Neural cell (in vitro differentiated cells): ENCODE measurements around the gene TRPM3. TPM values are rescaled to one million over a fixed set of nuclear protein-coding genes. Genes with fewer than 3 reads are reported as not detected.

Experiments
- H2AFZ ChIP-seq: fragments of 200-600, 300-800 bp; sonication (generic), shearing (Covaris generic); 2 replicates; pipeline ENCODE4 v1.6.0; 2014; ENCODE audit warnings: low read depth, mild to moderate bottlenecking, antibody characterized with exemption, low read length, moderate library complexity
- H3F3A ChIP-seq: fragments of 200-600 bp; shearing (Covaris generic); 2 replicates; pipeline ENCODE4 v1.6.1; 2016; ENCODE audit warnings: mild to moderate bottlenecking, moderate library complexity, mixed read lengths, antibody characterized with exemption, low read length; ENCODE audit not compliant: insufficient read depth, poor library complexity, severe bottlenecking
- H3K27ac ChIP-seq: fragments of 200-600, 300-800 bp; sonication (generic), shearing (Covaris generic); 2 replicates; pipeline ENCODE4 v1.5.1; 2014; ENCODE audit warnings: mild to moderate bottlenecking, low read length, moderate library complexity
- H3K27me3 ChIP-seq: fragments of 300-800, 200-600 bp; sonication (generic), shearing (Covaris generic); 2 replicates; pipeline ENCODE4 v1.6.0; 2014; ENCODE audit warnings: mild to moderate bottlenecking, low read depth, low read length, moderate library complexity; ENCODE audit not compliant: insufficient read depth
- H3K36me3 ChIP-seq: fragments of 300-800, 200-600 bp; sonication (generic), shearing (Covaris generic); 2 replicates; pipeline ENCODE4 v1.5.1; 2014; ENCODE audit warnings: mild to moderate bottlenecking, antibody characterized with exemption, low read length, moderate library complexity; ENCODE audit not compliant: insufficient read depth
- H3K4me2 ChIP-seq: fragments of 300-800, 200-600 bp; sonication (generic), shearing (Covaris generic); 2 replicates; pipeline ENCODE4 v1.6.0; 2014; ENCODE audit warnings: mild to moderate bottlenecking, low read length
- H3K4me3 ChIP-seq: fragments of 300-800, 200-600 bp; sonication (generic), shearing (Covaris generic); 2 replicates; pipeline ENCODE4 v1.5.1; 2014; ENCODE audit warnings: mild to moderate bottlenecking, low read length, moderate library complexity
- H3K79me2 ChIP-seq: fragments of 200-600 bp; shearing (Covaris generic); replicated peaks from 2 replicates; pipeline ENCODE4 v1.6.0; 2014; ENCODE audit warnings: mild to moderate bottlenecking, low read length, moderate library complexity; ENCODE audit not compliant: insufficient read depth
- H3K9ac ChIP-seq: fragments of 300-800, 200-600 bp; sonication (generic), shearing (Covaris generic); 2 replicates; pipeline ENCODE4 v1.6.1; 2016; ENCODE audit warnings: mild to moderate bottlenecking, low read length, mixed read lengths
- H3K9me2 ChIP-seq: fragments of 200-600 bp; shearing (Covaris generic); 2 replicates; pipeline ENCODE4 v1.6.1; 2016; ENCODE audit warnings: mild to moderate bottlenecking, low read length, mixed read lengths; ENCODE audit not compliant: insufficient read depth
- H3K9me3 ChIP-seq: fragments of 200-600, 300-800 bp; sonication (generic), shearing (Covaris generic); 2 replicates; pipeline ENCODE4 v1.6.1; 2016; ENCODE audit warnings: mild to moderate bottlenecking, mixed run types, low read length, moderate library complexity, mixed read lengths
- H4K20me1 ChIP-seq: fragments of 200-600 bp; shearing (Covaris generic); 2 replicates; pipeline ENCODE4 v1.6.1; 2016; ENCODE audit warnings: mild to moderate bottlenecking, mixed run types; ENCODE audit not compliant: insufficient read depth
- EP300 ChIP-seq: fragments of 450-650 bp; conservative IDR thresholded peaks from 2 replicates; pipeline ENCODE4 v1.6.1; 2014; ENCODE audit warnings: antibody characterized with exemption, mild to moderate bottlenecking, moderate library complexity; ENCODE audit not compliant: poor library complexity, severe bottlenecking
- EZH2 ChIP-seq: fragments of 200-600, 300-800 bp; shearing (Covaris generic), sonication (generic); IDR thresholded peaks from 2 replicates; pipeline ENCODE4 v1.6.1; 2014; ENCODE audit warnings: antibody characterized with exemption, low read length, borderline replicate concordance, mild to moderate bottlenecking; ENCODE audit not compliant: insufficient read depth, poor library complexity, severe bottlenecking
- MXI1 ChIP-seq: fragments of 450-650 bp; conservative IDR thresholded peaks from 2 replicates; pipeline ENCODE4 v1.6.1; 2014; ENCODE audit warnings: antibody characterized with exemption, mild to moderate bottlenecking; ENCODE audit not compliant: poor library complexity, severe bottlenecking
- POLR2AphosphoS5 ChIP-seq: IDR thresholded peaks from 2 replicates; pipeline ENCODE4 v1.6.1; 2012
- RAD21 ChIP-seq: fragments of 450-650 bp; conservative IDR thresholded peaks from 2 replicates; pipeline ENCODE4 v1.6.1; 2014; ENCODE audit warnings: antibody characterized with exemption, mild to moderate bottlenecking, moderate library complexity
- SMC3 ChIP-seq: fragments of 450-650 bp; conservative IDR thresholded peaks from 2 replicates; pipeline ENCODE4 v1.6.1; 2014; ENCODE audit warnings: antibody characterized with exemption, mild to moderate bottlenecking, moderate library complexity; ENCODE audit not compliant: poor library complexity
- TAF1 ChIP-seq: IDR thresholded peaks from 2 replicates; pipeline ENCODE4 v1.6.1; 2012; ENCODE audit warnings: low read depth
- polyA plus RNA-seq: library from polyadenylated mRNA; depleted of rRNA; stranded (reverse); fragments of >200 nt; gene quantifications from 2 replicates; pipeline ENCODE4 v1.2.3, GENCODE V29; 2014
- TF ChIP-seq, protein P1 (sequence below): IDR thresholded peaks from 2 replicates; pipeline ENCODE4 v1.6.1; 2012; ENCODE audit warnings: borderline replicate concordance
- TF ChIP-seq, protein P2 (sequence below): fragments of 450-650 bp; IDR thresholded peaks from 2 replicates; pipeline ENCODE4 v1.5.1; 2014; ENCODE audit warnings: antibody characterized with exemption, mild to moderate bottlenecking, moderate library complexity; ENCODE audit not compliant: poor library complexity, severe bottlenecking

The TRPM3 gene
- polyA plus RNA-seq, 1 donor from 2014 or later = 1.3 TPM

DNA sequence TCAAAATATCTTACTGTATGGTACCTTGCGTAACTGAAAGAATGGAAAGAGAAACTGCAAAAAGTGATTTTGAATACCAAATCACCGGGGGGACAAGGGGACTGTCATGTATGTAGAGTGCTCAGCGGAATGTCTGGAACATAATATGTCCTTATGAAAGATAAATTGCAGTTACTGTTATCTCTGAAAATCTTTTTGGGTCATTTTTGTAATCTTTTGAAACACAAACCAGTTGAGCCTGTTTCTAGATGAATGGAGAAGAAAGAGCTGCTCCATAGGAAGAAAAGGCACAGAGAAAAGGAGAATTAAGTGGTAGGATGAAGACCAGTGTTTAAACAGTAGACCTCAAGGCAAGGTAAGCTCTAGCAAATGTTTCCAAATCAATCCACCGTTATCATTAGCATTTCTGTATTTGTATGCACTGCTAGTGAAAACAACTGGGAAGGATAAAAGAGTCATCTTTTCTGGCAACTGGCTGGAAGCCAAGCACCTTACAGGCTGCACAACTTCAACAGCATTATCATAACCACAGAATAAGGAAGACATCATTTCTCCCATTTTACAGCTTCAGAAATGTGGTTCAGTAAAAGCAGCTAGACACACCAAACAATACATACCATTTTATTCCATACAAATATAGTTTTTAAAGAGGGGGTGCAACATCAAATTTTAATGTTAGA, 158.5 kb downstream of the TRPM3 start:
- no peaks in the 10 kb centered on the region for H3K27me3 ChIP-seq
- TF ChIP-seq EZH2 = no peak
- no peak for TF ChIP-seq RAD21
- no peak for TF ChIP-seq SMC3
- TF ChIP-seq, protein P1, sequence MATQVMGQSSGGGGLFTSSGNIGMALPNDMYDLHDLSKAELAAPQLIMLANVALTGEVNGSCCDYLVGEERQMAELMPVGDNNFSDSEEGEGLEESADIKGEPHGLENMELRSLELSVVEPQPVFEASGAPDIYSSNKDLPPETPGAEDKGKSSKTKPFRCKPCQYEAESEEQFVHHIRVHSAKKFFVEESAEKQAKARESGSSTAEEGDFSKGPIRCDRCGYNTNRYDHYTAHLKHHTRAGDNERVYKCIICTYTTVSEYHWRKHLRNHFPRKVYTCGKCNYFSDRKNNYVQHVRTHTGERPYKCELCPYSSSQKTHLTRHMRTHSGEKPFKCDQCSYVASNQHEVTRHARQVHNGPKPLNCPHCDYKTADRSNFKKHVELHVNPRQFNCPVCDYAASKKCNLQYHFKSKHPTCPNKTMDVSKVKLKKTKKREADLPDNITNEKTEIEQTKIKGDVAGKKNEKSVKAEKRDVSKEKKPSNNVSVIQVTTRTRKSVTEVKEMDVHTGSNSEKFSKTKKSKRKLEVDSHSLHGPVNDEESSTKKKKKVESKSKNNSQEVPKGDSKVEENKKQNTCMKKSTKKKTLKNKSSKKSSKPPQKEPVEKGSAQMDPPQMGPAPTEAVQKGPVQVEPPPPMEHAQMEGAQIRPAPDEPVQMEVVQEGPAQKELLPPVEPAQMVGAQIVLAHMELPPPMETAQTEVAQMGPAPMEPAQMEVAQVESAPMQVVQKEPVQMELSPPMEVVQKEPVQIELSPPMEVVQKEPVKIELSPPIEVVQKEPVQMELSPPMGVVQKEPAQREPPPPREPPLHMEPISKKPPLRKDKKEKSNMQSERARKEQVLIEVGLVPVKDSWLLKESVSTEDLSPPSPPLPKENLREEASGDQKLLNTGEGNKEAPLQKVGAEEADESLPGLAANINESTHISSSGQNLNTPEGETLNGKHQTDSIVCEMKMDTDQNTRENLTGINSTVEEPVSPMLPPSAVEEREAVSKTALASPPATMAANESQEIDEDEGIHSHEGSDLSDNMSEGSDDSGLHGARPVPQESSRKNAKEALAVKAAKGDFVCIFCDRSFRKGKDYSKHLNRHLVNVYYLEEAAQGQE = no peak
- TF ChIP-seq TAF1 = no peak
- TF ChIP-seq, protein P2, sequence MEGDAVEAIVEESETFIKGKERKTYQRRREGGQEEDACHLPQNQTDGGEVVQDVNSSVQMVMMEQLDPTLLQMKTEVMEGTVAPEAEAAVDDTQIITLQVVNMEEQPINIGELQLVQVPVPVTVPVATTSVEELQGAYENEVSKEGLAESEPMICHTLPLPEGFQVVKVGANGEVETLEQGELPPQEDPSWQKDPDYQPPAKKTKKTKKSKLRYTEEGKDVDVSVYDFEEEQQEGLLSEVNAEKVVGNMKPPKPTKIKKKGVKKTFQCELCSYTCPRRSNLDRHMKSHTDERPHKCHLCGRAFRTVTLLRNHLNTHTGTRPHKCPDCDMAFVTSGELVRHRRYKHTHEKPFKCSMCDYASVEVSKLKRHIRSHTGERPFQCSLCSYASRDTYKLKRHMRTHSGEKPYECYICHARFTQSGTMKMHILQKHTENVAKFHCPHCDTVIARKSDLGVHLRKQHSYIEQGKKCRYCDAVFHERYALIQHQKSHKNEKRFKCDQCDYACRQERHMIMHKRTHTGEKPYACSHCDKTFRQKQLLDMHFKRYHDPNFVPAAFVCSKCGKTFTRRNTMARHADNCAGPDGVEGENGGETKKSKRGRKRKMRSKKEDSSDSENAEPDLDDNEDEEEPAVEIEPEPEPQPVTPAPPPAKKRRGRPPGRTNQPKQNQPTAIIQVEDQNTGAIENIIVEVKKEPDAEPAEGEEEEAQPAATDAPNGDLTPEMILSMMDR = no peak
- TF ChIP-seq EP300 = no peak
- TF ChIP-seq POLR2AphosphoS5 = no peak
- no peak for TF ChIP-seq MXI1
- H3K9me3 ChIP-seq = no peaks in the 10 kb centered on the region
- H4K20me1 ChIP-seq = no peaks in the 10 kb centered on the region
- no peak overlapping the region for H3K4me2 ChIP-seq
- H3K27ac ChIP-seq = no peak overlapping the region
- H3K9ac ChIP-seq = no peak overlapping the region
- no peaks in the 10 kb centered on the region for H3K36me3 ChIP-seq
- no peaks in the 10 kb centered on the region for H3K79me2 ChIP-seq
- H3K4me3 ChIP-seq = no peak overlapping the region
- no peaks in the 10 kb centered on the region for H3F3A ChIP-seq
- no peaks in the 10 kb centered on the region for H3K9me2 ChIP-seq
- H2AFZ ChIP-seq = no peak overlapping the region

DNA sequence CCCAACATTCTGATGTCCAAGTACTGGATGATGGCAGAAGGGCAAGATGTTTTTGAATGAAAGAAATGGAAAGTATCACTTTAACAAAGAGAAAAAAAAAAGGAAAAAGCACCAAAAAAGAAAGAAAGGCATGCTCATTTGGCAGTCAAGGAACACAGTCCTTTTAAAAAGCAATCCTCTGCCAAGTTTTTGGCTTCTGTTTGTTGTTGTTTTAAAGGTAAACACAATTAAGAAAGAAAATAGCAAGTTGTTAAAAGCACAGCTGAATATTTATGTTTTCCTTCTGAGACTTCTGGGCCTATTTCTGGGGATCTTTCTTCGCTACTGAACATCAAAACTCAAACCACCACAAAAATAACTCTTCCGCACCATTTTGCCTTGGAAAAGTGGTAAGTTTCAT, 162.1 kb downstream of the TRPM3 start:
- Histone ChIP-seq H3K9me3 (no peaks in the 10 kb centered on the region), H3K4me2 (no peak overlapping the region), H3K79me2 (no peaks in the 10 kb centered on the region), H3F3A (peaks cover 3% of the 10 kb centered on the region), H3K9me2 (no peaks in the 10 kb centered on the region), H3K4me3 (no peak overlapping the region), H3K9ac (no peak overlapping the region), H3K27ac (no peak overlapping the region), H3K36me3 (no peaks in the 10 kb centered on the region), H3K27me3 (no peaks in the 10 kb centered on the region), H2AFZ (no peak overlapping the region), H4K20me1 (no peaks in the 10 kb centered on the region)
- TF ChIP-seq EZH2 = no peak
- TF ChIP-seq, protein P2 = no peak
- no peak for TF ChIP-seq TAF1
- TF ChIP-seq, protein P1 = no peak
- TF ChIP-seq SMC3 = no peak
- TF ChIP-seq MXI1 = no peak
- no peak for TF ChIP-seq EP300
- TF ChIP-seq POLR2AphosphoS5 = no peak
- TF ChIP-seq RAD21 = no peak
